Measurements from ENCODE around the gene FBXO36.

FBXO36 gene

GRCh38 chr2:229914171-229914570 is 8.1 kb upstream of the FBXO36 start:
- Histone ChIP-seq H2AFZ (ENCODE audit: low read depth) (no peak overlapping the region), H4K20me1 (ENCODE audit: insufficient read depth) (peaks cover 4% of the 10 kb centered on the region; the same call in 1 of the 2 replicates), H3K79me2 (ENCODE audit: insufficient read depth, low read depth) (peaks cover 63% of the 10 kb centered on the region), H3K27me3 (ENCODE audit: insufficient read depth, low read depth) (no peaks in the 10 kb centered on the region), H3K4me1 (ENCODE audit: low read depth, poor library complexity, severe bottlenecking) (peaks cover 30% of the 10 kb centered on the region), H3K4me3 (IDR thresholded peaks at IDR 0.05; ENCODE audit: insufficient read depth, low read depth, low read length) (no peak overlapping the region), H3K4me2 (no peak overlapping the region), H3K27ac (no peak overlapping the region), H3K9ac (no peak overlapping the region), H3K36me3 (ENCODE audit: insufficient read depth) (0 out of 2 replicates have a peak, but pooled peaks cover 2% of the 10 kb centered on the region)
- TF ChIP-seq, protein P1, sequence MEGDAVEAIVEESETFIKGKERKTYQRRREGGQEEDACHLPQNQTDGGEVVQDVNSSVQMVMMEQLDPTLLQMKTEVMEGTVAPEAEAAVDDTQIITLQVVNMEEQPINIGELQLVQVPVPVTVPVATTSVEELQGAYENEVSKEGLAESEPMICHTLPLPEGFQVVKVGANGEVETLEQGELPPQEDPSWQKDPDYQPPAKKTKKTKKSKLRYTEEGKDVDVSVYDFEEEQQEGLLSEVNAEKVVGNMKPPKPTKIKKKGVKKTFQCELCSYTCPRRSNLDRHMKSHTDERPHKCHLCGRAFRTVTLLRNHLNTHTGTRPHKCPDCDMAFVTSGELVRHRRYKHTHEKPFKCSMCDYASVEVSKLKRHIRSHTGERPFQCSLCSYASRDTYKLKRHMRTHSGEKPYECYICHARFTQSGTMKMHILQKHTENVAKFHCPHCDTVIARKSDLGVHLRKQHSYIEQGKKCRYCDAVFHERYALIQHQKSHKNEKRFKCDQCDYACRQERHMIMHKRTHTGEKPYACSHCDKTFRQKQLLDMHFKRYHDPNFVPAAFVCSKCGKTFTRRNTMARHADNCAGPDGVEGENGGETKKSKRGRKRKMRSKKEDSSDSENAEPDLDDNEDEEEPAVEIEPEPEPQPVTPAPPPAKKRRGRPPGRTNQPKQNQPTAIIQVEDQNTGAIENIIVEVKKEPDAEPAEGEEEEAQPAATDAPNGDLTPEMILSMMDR (conservative IDR thresholded peaks at IDR 0.05; ENCODE audit: low read depth, low read length), result no peak

DNA sequence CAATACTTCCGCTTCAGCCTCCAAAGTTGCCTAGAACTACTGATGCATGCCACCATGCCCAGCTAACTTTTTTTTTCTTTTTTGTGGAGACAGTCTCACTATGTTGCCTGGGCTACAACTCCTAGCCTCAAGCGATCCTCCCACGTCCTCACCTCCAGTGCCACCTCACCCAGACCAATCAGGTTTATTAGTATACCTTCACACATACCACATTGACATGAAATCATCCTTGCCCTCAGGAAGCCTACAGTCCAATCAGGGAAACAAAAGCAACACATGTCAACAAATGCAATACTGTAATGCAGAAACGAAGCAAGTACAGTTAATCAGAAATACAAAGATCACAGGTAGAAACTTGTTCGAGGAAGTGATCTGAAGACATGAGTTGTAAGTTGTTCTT is 4.5 kb upstream of the FBXO36 start:
- peaks cover 70% of the 10 kb centered on the region for H3K79me2 ChIP-seq (ENCODE audit: insufficient read depth, low read depth)
- H3K9ac ChIP-seq, result no peak overlapping the region
- H3K27me3 ChIP-seq (ENCODE audit: insufficient read depth, low read depth), result no peaks in the 10 kb centered on the region
- H3K4me1 ChIP-seq (ENCODE audit: low read depth, poor library complexity, severe bottlenecking), result peaks cover 16% of the 10 kb centered on the region
- H3K36me3 ChIP-seq (ENCODE audit: insufficient read depth), result 0 out of 2 replicates have a peak, but pooled peaks cover 2% of the 10 kb centered on the region
- H3K27ac ChIP-seq, result no peak overlapping the region
- H4K20me1 ChIP-seq (ENCODE audit: insufficient read depth), result no peaks in the 10 kb centered on the region; the same call in 1 of the 2 replicates
- no peak overlapping the region for H3K4me2 ChIP-seq
- no peak overlapping the region for H3K4me3 ChIP-seq (IDR thresholded peaks at IDR 0.05; ENCODE audit: insufficient read depth, low read depth, low read length)
- no peak overlapping the region for H2AFZ ChIP-seq (ENCODE audit: low read depth)
- TF ChIP-seq, protein P1 (conservative IDR thresholded peaks at IDR 0.05; ENCODE audit: low read depth, low read length), result no peak

- Histone ChIP-seq H3K27ac (no peak overlapping the region), H2AFZ (ENCODE audit: low read depth) (no peak overlapping the region), H3K79me2 (ENCODE audit: insufficient read depth, low read depth) (peaks cover 50% of the 10 kb centered on the region), H3K27me3 (ENCODE audit: insufficient read depth, low read depth) (no peaks in the 10 kb centered on the region), H3K9ac (no peak overlapping the region), H3K36me3 (ENCODE audit: insufficient read depth) (0 out of 2 replicates have a peak, but pooled peaks cover 2% of the 10 kb centered on the region), H3K4me1 (ENCODE audit: low read depth, poor library complexity, severe bottlenecking) (peaks cover 10% of the 10 kb centered on the region), H3K4me3 (IDR thresholded peaks at IDR 0.05; ENCODE audit: insufficient read depth, low read depth, low read length) (no peak overlapping the region), H4K20me1 (ENCODE audit: insufficient read depth) (no peaks in the 10 kb centered on the region), H3K4me2 (peak overlapping the region; percentile 47; the same call in 1 of the 2 replicates)
- TF ChIP-seq, protein P1 (conservative IDR thresholded peaks at IDR 0.05; ENCODE audit: low read depth, low read length), result no peak
These were observed 2.2 kb upstream of the FBXO36 start for GRCh38 chr2:229920011-229920641.

GRCh38 chr2:229921101-229921891 is 1.0 kb upstream of the FBXO36 start:
- Histone ChIP-seq H4K20me1 (ENCODE audit: insufficient read depth) (no peaks in the 10 kb centered on the region), H3K27ac (peak overlapping the region; percentile 71), H3K9ac (peak overlapping the region; percentile 73), H3K4me3 (IDR thresholded peaks at IDR 0.05; ENCODE audit: insufficient read depth, low read depth, low read length) (no peak overlapping the region), H3K36me3 (ENCODE audit: insufficient read depth) (0 out of 2 replicates have a peak, but pooled peaks cover 2% of the 10 kb centered on the region), H2AFZ (ENCODE audit: low read depth) (peak overlapping the region; percentile 44; the same call in 1 of the 2 replicates), H3K4me1 (ENCODE audit: low read depth, poor library complexity, severe bottlenecking) (peaks cover 9% of the 10 kb centered on the region), H3K27me3 (ENCODE audit: insufficient read depth, low read depth) (no peaks in the 10 kb centered on the region), H3K79me2 (ENCODE audit: insufficient read depth, low read depth) (peaks cover 47% of the 10 kb centered on the region), H3K4me2 (peak overlapping the region; percentile 47)
- TF ChIP-seq, protein P1 (conservative IDR thresholded peaks at IDR 0.05; ENCODE audit: low read depth, low read length), result no peak

Measured in KMS-11 (cell line).